Measurements from ENCODE around the gene PPFIBP1. TPM values are rescaled to one million over a fixed set of nuclear protein-coding genes. Genes with fewer than 3 reads are reported as not detected.
"Not testable (repeated sequence)": the region's sequence is repeated elsewhere in the genome, so short reads cannot be mapped to it uniquely, and the experiment has no call there.

The PPFIBP1 gene
- total and polyA plus RNA-seq, 8 donors = 82.8 to 126 (median 96.7) TPM

DNA sequence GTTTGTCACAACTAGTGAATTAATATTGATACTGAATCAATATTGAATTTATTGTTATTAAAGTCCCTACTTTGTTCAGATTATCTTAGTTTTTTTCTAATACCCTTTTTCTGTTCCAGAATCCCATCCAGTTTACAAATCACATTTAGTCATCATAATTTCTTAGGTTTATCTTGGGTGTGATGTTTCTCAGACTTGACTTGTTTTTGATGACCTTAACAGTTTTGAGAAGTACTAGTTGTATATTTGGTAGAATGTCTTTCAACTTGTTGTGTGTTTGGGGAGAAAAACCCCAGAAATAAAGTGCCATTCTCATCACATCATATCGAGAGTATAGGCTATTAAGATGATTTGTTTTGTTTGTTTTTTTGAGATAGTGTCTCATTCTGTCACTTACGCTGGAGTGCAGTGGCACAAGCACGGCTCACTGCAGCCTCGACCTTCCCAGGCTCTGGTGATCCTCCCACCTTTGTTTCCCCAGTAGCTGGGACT lies 206.1 kb downstream of the PPFIBP1 start:
- H3K4me1 ChIP-seq = no peaks in the 10 kb centered on the region
- H3K27me3 ChIP-seq = no peaks in the 10 kb centered on the region
- intact Hi-C loops (cut with DNase I) = loop anchor here in 1 of 2 donors (10.0 kb wide), 2 partner anchors 85 to 205 kb away; no protein-coding TSS in a partner anchor
- no peaks in the 10 kb centered on the region for H3K9me3 ChIP-seq
- no peak overlapping the region for H3K27ac ChIP-seq
- no peak overlapping the region for H3K4me3 ChIP-seq
- TF ChIP-seq, protein P1, sequence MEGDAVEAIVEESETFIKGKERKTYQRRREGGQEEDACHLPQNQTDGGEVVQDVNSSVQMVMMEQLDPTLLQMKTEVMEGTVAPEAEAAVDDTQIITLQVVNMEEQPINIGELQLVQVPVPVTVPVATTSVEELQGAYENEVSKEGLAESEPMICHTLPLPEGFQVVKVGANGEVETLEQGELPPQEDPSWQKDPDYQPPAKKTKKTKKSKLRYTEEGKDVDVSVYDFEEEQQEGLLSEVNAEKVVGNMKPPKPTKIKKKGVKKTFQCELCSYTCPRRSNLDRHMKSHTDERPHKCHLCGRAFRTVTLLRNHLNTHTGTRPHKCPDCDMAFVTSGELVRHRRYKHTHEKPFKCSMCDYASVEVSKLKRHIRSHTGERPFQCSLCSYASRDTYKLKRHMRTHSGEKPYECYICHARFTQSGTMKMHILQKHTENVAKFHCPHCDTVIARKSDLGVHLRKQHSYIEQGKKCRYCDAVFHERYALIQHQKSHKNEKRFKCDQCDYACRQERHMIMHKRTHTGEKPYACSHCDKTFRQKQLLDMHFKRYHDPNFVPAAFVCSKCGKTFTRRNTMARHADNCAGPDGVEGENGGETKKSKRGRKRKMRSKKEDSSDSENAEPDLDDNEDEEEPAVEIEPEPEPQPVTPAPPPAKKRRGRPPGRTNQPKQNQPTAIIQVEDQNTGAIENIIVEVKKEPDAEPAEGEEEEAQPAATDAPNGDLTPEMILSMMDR (IDR thresholded peaks at IDR 0.05) = no peak
- ATAC-seq (no peak), DNase-seq (no peak)
- peaks cover 0 to 56% of the 10 kb centered on the region in 2 donors for H3K36me3 ChIP-seq

DNA sequence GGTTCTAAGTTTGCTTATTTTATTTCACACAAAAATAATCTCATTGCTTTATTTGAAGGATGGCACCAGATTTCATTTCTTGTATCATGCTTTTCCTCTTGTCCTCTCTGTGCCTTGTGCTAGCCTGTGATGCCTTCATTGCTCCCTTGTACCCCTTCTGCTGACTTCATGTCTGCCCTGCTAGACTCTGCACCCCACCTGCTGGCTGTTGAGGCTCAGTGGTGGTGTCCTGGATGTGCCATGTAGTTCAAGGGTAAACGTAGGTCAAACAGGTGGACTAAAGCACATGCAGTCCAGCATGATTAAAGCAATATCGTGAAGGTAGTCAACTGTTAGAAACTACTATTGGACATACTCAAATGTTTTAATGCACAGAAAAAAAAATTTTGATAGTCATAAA lies 208.3 kb downstream of the PPFIBP1 start:
- Histone ChIP-seq H3K4me3 (no peak overlapping the region), H3K27me3 (no peaks in the 10 kb centered on the region), H3K4me1 (no peaks in the 10 kb centered on the region), H3K27ac (no peak overlapping the region), H3K36me3 (peaks cover 0 to 53% of the 10 kb centered on the region in 2 donors), H3K9me3 (no peaks in the 10 kb centered on the region)
- DNase-seq = no peak
- no peak for ATAC-seq
- TF ChIP-seq, protein P1 (IDR thresholded peaks at IDR 0.05) = no peak
- intact Hi-C loops (cut with DNase I) = loop anchor here in 1 of 2 donors (10.0 kb wide), 2 partner anchors 83 to 203 kb away; no protein-coding TSS in a partner anchor

GRCh38 chr12:27733052-27733656 lies 209.1 kb downstream of the PPFIBP1 start:
- H3K27ac ChIP-seq = no peak overlapping the region
- intact Hi-C loops (cut with DNase I) = loop anchor here in 1 of 2 donors (10.0 kb wide), 2 partner anchors 82 to 202 kb away; no protein-coding TSS in a partner anchor
- ATAC-seq = peak; percentile 80
- no peaks in the 10 kb centered on the region for H3K27me3 ChIP-seq
- H3K4me1 ChIP-seq = no peaks in the 10 kb centered on the region
- peak in 2 of 4 donors; percentile 25 to 37 for DNase-seq
- H3K36me3 ChIP-seq = peaks cover 0 to 61% of the 10 kb centered on the region in 2 donors
- H3K4me3 ChIP-seq = no peak overlapping the region
- TF ChIP-seq, protein P1 (IDR thresholded peaks at IDR 0.05) = peak; percentile 54 to 70
- no peaks in the 10 kb centered on the region for H3K9me3 ChIP-seq

DNA sequence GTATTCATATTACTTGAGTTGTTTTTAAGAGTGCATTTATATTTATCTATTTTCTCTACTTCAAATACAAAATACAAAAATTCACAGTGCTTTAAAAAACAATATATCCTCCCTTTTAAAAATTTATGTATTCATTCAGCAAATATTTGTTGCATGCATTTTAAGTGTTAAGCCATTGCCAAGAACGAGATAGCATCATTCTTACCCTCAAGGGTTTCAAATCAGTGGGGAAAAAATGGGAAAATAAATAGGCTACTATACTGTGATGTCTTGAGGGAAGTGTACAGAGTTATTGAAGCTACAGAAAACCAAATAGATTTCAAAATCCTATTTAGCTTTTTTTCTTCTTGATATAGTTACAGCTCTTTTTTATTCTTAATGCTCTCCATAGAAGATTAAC lies 209.8 kb downstream of the PPFIBP1 start:
- ATAC-seq (no peak), DNase-seq (no peak)
- Histone ChIP-seq H3K4me1 (no peaks in the 10 kb centered on the region), H3K27me3 (no peaks in the 10 kb centered on the region), H3K36me3 (peaks cover 0 to 67% of the 10 kb centered on the region in 2 donors), H3K4me3 (no peak overlapping the region), H3K27ac (no peak overlapping the region), H3K9me3 (no peaks in the 10 kb centered on the region)
- intact Hi-C loops (cut with DNase I) = loop anchor here in 1 of 2 donors (10.0 kb wide), 2 partner anchors 81 to 201 kb away; no protein-coding TSS in a partner anchor
- TF ChIP-seq, protein P1 (IDR thresholded peaks at IDR 0.05) = no peak

DNA sequence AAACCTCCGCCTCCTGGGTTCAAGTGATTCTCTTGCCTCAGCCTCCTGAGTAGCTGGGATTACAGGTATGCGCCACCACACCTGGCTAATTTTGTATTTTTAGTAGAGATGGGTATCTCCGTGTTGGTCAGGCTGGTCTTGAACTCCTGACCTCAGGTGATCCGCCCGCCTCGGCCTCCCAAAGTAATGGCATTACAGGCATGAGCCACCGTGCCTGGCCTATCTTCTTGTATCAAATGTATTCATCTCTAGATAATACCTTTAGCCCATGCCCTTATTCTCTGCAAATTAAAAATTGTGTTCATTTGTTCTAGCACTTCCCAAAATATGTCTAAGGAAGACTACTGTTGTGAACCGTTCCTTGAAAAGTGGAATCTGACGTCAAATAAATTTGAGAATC lies 210.3 kb downstream of the PPFIBP1 start:
- not testable (repeated sequence) for H3K27me3 ChIP-seq, H3K27ac ChIP-seq, H3K9me3 ChIP-seq, H3K4me1 ChIP-seq, ATAC-seq, H3K4me3 ChIP-seq, DNase-seq
- intact Hi-C loops (cut with DNase I) = loop anchor here in 1 of 2 donors (10.0 kb wide), 2 partner anchors 80 to 200 kb away; no protein-coding TSS in a partner anchor
- peaks cover 0 to 72% of the 10 kb centered on the region in 2 donors for H3K36me3 ChIP-seq
